ENCODE results near the gene C6orf136.
A peak's percentile ranks its signal among the peaks of the same experiment; 100 is the strongest.

DNA sequence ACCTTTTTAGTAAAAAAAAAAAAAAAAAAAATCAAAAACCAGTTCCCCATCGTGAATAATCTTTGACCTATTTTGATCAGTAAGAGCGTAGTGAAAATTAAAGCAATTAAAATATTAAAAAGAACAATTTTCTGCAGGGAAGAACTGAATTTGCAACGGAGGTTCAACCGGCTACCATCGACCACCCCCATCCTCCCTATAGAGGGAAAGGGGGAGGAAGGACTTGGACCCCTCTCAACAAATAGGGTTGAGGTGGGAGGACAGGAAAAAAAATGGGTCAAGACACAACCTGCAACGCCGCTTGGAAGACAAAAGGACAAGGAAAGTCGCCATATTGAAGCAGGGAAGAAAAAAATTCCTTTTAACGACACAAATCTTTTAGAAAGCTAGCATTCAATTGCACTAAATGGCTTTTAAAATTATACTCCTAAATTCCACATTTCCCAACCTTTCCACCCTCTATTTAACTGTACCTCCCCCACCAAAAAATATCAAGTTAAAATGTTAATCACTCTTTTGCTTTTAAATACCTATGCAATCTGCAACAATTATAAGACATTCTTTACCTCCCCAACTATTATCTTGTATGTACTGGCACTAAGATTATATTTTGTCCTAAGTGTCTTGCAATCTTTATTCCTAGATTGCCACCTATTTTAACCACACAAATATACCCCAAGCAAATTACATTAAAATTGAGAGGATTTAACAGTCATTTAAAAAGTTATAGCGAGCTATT lies 31.5 kb upstream of the C6orf136 start:
- TF ChIP-seq POLR2A (IDR thresholded peaks at IDR 0.05; ENCODE audit: borderline replicate concordance, extremely low read depth, insufficient read depth, insufficient read length) (peak; percentile 98), EZH2 (IDR thresholded peaks at IDR 0.05) (no peak), RAD21 (IDR thresholded peaks at IDR 0.05; ENCODE audit: low read depth) (no peak), POLR2AphosphoS5 (IDR thresholded peaks at IDR 0.05; ENCODE audit: low read depth, low read length) (peak; percentile 93), ZNF274 (IDR thresholded peaks at IDR 0.05; ENCODE audit: low read depth, low read length) (no peak), SIN3A (IDR thresholded peaks at IDR 0.05; ENCODE audit: low read depth) (no peak)
- TF ChIP-seq, protein P1, sequence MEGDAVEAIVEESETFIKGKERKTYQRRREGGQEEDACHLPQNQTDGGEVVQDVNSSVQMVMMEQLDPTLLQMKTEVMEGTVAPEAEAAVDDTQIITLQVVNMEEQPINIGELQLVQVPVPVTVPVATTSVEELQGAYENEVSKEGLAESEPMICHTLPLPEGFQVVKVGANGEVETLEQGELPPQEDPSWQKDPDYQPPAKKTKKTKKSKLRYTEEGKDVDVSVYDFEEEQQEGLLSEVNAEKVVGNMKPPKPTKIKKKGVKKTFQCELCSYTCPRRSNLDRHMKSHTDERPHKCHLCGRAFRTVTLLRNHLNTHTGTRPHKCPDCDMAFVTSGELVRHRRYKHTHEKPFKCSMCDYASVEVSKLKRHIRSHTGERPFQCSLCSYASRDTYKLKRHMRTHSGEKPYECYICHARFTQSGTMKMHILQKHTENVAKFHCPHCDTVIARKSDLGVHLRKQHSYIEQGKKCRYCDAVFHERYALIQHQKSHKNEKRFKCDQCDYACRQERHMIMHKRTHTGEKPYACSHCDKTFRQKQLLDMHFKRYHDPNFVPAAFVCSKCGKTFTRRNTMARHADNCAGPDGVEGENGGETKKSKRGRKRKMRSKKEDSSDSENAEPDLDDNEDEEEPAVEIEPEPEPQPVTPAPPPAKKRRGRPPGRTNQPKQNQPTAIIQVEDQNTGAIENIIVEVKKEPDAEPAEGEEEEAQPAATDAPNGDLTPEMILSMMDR (IDR thresholded peaks at IDR 0.05 in 2 of 3, conservative IDR thresholded peaks at IDR 0.05 in 1 of 3; ENCODE audit: borderline replicate concordance in 1 of 3, insufficient read depth in 1 of 3, low read depth in 2 of 3, low read length in 2 of 3): no peak
- TF ChIP-seq, protein P2, sequence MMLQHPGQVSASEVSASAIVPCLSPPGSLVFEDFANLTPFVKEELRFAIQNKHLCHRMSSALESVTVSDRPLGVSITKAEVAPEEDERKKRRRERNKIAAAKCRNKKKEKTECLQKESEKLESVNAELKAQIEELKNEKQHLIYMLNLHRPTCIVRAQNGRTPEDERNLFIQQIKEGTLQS (IDR thresholded peaks at IDR 0.05): no peak
- TF ChIP-seq, protein P3, sequence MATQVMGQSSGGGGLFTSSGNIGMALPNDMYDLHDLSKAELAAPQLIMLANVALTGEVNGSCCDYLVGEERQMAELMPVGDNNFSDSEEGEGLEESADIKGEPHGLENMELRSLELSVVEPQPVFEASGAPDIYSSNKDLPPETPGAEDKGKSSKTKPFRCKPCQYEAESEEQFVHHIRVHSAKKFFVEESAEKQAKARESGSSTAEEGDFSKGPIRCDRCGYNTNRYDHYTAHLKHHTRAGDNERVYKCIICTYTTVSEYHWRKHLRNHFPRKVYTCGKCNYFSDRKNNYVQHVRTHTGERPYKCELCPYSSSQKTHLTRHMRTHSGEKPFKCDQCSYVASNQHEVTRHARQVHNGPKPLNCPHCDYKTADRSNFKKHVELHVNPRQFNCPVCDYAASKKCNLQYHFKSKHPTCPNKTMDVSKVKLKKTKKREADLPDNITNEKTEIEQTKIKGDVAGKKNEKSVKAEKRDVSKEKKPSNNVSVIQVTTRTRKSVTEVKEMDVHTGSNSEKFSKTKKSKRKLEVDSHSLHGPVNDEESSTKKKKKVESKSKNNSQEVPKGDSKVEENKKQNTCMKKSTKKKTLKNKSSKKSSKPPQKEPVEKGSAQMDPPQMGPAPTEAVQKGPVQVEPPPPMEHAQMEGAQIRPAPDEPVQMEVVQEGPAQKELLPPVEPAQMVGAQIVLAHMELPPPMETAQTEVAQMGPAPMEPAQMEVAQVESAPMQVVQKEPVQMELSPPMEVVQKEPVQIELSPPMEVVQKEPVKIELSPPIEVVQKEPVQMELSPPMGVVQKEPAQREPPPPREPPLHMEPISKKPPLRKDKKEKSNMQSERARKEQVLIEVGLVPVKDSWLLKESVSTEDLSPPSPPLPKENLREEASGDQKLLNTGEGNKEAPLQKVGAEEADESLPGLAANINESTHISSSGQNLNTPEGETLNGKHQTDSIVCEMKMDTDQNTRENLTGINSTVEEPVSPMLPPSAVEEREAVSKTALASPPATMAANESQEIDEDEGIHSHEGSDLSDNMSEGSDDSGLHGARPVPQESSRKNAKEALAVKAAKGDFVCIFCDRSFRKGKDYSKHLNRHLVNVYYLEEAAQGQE (IDR thresholded peaks at IDR 0.05; ENCODE audit: low read depth): no peak
